Stomach (tissue), 9 donors: ENCODE data around the gene AGAP1. TPM values are rescaled to one million over a fixed set of nuclear protein-coding genes. Genes with fewer than 3 reads are reported as not detected.

ENCODE experiments used
- DNase-seq, 2 donors: peaks; one replicate each; pipeline versions ENCODE4 v3.0.0 to v3.0.0-alpha.2; 2013 to 2019
- H3K27ac ChIP-seq, 5 donors: fragments of 200-600 bp in 4 of 5; sonication (generic) in 4 of 5; one replicate each; pipeline ENCODE4 v1.5.1; 2013 to 2019; ENCODE audit warnings: mild to moderate bottlenecking in 1 of 5, moderate library complexity in 1 of 5
- H3K27me3 ChIP-seq, 3 donors: fragments of 200-600 bp; sonication (generic); one replicate each; pipeline ENCODE4 v1.5.1; 2017 to 2019; ENCODE audit warnings: mixed run types in 1 of 3
- H3K36me3 ChIP-seq, 4 donors: fragments of 200-600 bp; sonication (generic); 1 replicate in 3 of 4; 2 replicates in 1 of 4; pipeline ENCODE4 v1.5.1; 2016 to 2019
- H3K4me1 ChIP-seq, 4 donors: fragments of 200-600 bp; sonication (generic); one replicate each; pipeline ENCODE4 v1.5.1; 2016 to 2019
- H3K4me3 ChIP-seq, 4 donors: fragments of 200-600 bp; sonication (generic) in 3 of 4; one replicate each; pipeline ENCODE4 v1.5.1; 2016 to 2019; ENCODE audit warnings: mild to moderate bottlenecking in 1 of 4
- H3K9me3 ChIP-seq, 4 donors: fragments of 200-600 bp; sonication (generic); one replicate each; pipeline ENCODE4 v1.5.1; 2016 to 2019
- CTCF ChIP-seq, 7 experiments: fragments of 450-650 bp in 4 of 7; fragments of 200-600 bp in 3 of 7; sonication (generic) in 3 of 7; IDR thresholded peaks; one replicate each; pipeline ENCODE4 v1.5.1; 2016 to 2019; ENCODE audit warnings: antibody characterized with exemption in 7 of 7, control low read depth in 2 of 7, mild to moderate bottlenecking in 1 of 7
- EP300 ChIP-seq: sonication (generic); formaldehyde crosslinking; IDR thresholded peaks from one replicate; pipeline ENCODE4 v1.6.1; 2017; ENCODE audit warnings: antibody characterized with exemption
- POLR2A ChIP-seq, 4 donors: fragments of 450-650 bp; IDR thresholded peaks; one replicate each; pipeline ENCODE4 v1.6.1; 2016; ENCODE audit warnings: antibody characterized with exemption in 4 of 4, control low read depth in 2 of 4, mild to moderate bottlenecking in 1 of 4, moderate library complexity in 1 of 4
- POLR2AphosphoS5 ChIP-seq, 3 donors: sonication (generic); formaldehyde crosslinking; IDR thresholded peaks; one replicate each; pipeline ENCODE4 v1.6.1; 2016; ENCODE audit warnings: antibody characterized with exemption in 3 of 3
- WGBS, 5 donors: extraction: QIAGEN DNeasy Blood & Tissue Kit in 3 of 5; methylation state at CpG; one replicate each; pipeline versions ENCODE4 v1.1.5 to v1.1.7; 2013 to 2018; 5-methylcytosine and 5-hydroxymethylcytosine counted together
- intact Hi-C: fragments of 100-400 bp; cut with DNase I; formaldehyde crosslinking; loops from one replicate; pipeline ENCODE4 v1.15.1; 2023; ENCODE audit warnings: low total_unique reads
- polyA plus RNA-seq, 3 donors: library from polyadenylated mRNA; stranded (reverse); fragments of 200-250 nt; gene quantifications; one replicate each; pipeline ENCODE4 v1.2.3, GENCODE V29; 2013
- total RNA-seq, 5 donors: library from RNA; depleted of rRNA; stranded (reverse); fragments of >200 nt; gene quantifications; one replicate each; pipeline versions ENCODE4 v1.1.0 to v1.2.3, GENCODE V29; 2014 to 2016
- donor health status: healthy with polysubstance abuse.
- donor health status: Bipolar disorder and iron deficiency.
- donor health status: healthy.

The AGAP1 gene
- total and polyA plus RNA-seq, 8 donors: 4.2 to 139 (median 35.0) TPM

DNA sequence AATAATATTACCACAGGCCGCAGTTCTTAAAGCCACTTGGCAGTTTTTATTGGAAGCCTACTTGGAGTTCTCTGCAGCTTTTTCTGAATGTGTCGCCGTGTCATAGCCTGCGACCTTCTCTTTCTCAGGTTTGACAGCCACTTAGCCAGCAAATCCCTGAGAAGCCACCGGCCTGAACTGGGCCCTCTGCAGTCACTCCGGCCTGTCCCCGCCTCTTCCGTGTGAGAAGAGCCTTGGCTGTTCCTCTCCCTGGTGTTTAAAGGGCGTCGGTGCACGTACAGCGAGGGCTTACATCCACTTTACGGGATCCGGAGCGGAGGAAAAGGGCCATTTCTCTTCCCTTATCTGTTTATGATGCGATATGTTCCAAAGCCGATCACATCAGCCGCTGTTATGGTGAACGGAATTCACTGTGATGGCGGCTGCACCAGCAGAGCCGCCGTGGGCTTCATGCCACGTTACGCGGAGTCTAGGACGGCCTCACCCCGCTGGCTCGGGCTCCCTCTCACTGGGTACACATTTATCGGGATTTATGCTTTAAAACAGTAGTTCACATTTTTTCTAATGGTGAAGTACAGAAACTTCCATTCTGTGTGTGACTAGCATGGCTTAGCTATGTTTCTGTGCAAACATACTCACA lies 607.6 kb downstream of the AGAP1 start:
- no peaks in the 10 kb centered on the region for H3K4me1 ChIP-seq
- no peak for DNase-seq
- intact Hi-C loops: no loop called here
- no peaks in the 10 kb centered on the region for H3K27me3 ChIP-seq
- no peak overlapping the region for H3K4me3 ChIP-seq
- no peak overlapping the region for H3K27ac ChIP-seq
- no peaks in the 10 kb centered on the region for H3K9me3 ChIP-seq
- H3K36me3 ChIP-seq: peaks cover 0 to 6% (median 0%) of the 10 kb centered on the region in 4 donors
- TF ChIP-seq POLR2A (IDR thresholded peaks at IDR 0.05) (no peak), POLR2AphosphoS5 (IDR thresholded peaks at IDR 0.05) (no peak), EP300 (no peak), CTCF (IDR thresholded peaks at IDR 0.05) (no peak)
- WGBS, 5 donors: 90 to 95% (median 94%) methylated on average over 29 of the region's 29 CpGs

DNA sequence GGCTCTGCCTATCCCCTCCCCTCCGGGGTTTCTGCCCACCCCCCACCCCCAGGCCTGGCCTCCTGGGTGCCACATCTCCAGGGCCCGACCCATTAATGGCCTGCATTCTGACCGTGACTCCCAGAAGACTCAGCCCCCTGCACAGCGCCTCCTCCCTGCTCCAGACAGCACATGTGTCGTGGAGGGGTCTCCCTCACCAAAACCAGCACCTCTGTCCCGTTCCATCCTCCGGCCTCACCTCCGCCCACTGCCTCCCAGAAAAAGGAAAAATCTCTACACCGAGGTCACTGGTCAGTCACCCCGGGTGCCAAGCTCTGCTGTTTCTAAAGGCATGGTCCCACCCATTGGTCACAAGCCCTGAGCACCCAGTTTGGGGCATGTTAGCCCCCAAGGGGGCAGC lies 609.1 kb downstream of the AGAP1 start:
- DNase-seq: no peak
- Histone ChIP-seq H3K4me3 (no peak overlapping the region), H3K4me1 (no peaks in the 10 kb centered on the region), H3K9me3 (no peaks in the 10 kb centered on the region), H3K27me3 (no peaks in the 10 kb centered on the region), H3K27ac (no peak overlapping the region), H3K36me3 (peaks cover 0 to 6% (median 0%) of the 10 kb centered on the region in 4 donors)
- TF ChIP-seq CTCF (IDR thresholded peaks at IDR 0.05) (no peak), POLR2AphosphoS5 (IDR thresholded peaks at IDR 0.05) (no peak), POLR2A (IDR thresholded peaks at IDR 0.05) (no peak), EP300 (no peak)
- intact Hi-C loops: no loop called here
- 88 to 93% (median 92%) methylated on average over 9 to 10 of the region's 10 CpGs for WGBS, 5 donors

- 91 to 95% (median 93%) methylated on average over 5 to 9 of the region's 9 CpGs for WGBS, 5 donors
- no peaks in the 10 kb centered on the region for H3K9me3 ChIP-seq
Observed at GRCh38 chr2:236103981-236104380, 610.1 kb downstream of the AGAP1 start.

GRCh38 chr2:236105955-236106607 lies 612.2 kb downstream of the AGAP1 start:
- DNase-seq: no peak
- H3K9me3 ChIP-seq: no peaks in the 10 kb centered on the region
- no peak for TF ChIP-seq POLR2AphosphoS5 (IDR thresholded peaks at IDR 0.05)
- TF ChIP-seq CTCF (IDR thresholded peaks at IDR 0.05): no peak
- TF ChIP-seq POLR2A (IDR thresholded peaks at IDR 0.05): no peak
- no peak for TF ChIP-seq EP300
- H3K27ac ChIP-seq: no peak overlapping the region
- H3K4me3 ChIP-seq: no peak overlapping the region
- no peaks in the 10 kb centered on the region for H3K27me3 ChIP-seq
- peaks cover 0 to 6% (median 0%) of the 10 kb centered on the region in 4 donors for H3K36me3 ChIP-seq
- intact Hi-C loops: no loop called here
- WGBS, 5 donors: 92 to 97% (median 94%) methylated on average over 15 to 16 of the region's 16 CpGs
- H3K4me1 ChIP-seq: no peaks in the 10 kb centered on the region

More at GRCh38 chr2:236103981-236104380, 610.1 kb downstream of the AGAP1 start:
- DNase-seq: no peak
- intact Hi-C loops: no loop called here
- H3K27me3 ChIP-seq: no peaks in the 10 kb centered on the region
- TF ChIP-seq EP300 (no peak), POLR2A (IDR thresholded peaks at IDR 0.05) (no peak), POLR2AphosphoS5 (IDR thresholded peaks at IDR 0.05) (no peak)
- peaks cover 0 to 6% (median 0%) of the 10 kb centered on the region in 4 donors for H3K36me3 ChIP-seq
- H3K27ac ChIP-seq: no peak overlapping the region
- H3K4me1 ChIP-seq: no peaks in the 10 kb centered on the region
- H3K4me3 ChIP-seq: no peak overlapping the region

DNA sequence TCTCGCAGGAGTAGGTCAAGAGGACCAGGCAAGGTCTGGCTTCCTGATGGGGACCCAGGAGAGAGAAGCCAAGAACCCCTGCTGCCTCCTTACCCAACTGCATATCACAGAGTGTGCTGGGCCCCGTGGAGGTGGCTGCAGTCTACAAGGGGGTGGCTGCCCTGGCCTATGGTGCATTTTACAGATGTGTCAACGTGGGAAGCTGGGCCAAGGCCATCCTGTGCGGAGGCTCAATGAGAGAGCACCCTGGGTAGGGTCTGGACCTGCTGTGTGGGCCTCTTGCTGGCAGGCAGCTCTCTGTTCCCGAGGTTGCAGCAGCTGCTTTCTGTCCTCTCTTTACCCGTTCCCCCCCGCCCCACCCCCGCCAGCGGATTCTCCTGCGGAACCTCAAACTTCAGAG lies 612.9 kb downstream of the AGAP1 start:
- no peak overlapping the region for H3K4me3 ChIP-seq
- no peaks in the 10 kb centered on the region for H3K9me3 ChIP-seq
- H3K4me1 ChIP-seq: no peaks in the 10 kb centered on the region
- no peaks in the 10 kb centered on the region for H3K27me3 ChIP-seq
- 71 to 83% (median 77%) methylated on average over 5 to 10 of the region's 10 CpGs for WGBS, 5 donors
- intact Hi-C loops: no loop called here
- TF ChIP-seq EP300 (no peak), CTCF (IDR thresholded peaks at IDR 0.05) (no peak), POLR2AphosphoS5 (IDR thresholded peaks at IDR 0.05) (no peak), POLR2A (IDR thresholded peaks at IDR 0.05) (no peak)
- DNase-seq: no peak
- H3K27ac ChIP-seq: no peak overlapping the region
- peaks cover 0 to under 1% (median 0%) of the 10 kb centered on the region in 4 donors for H3K36me3 ChIP-seq
